Ishikawa (cell line): Measurements from ENCODE around the gene HTT.

ENCODE experiments used
- CEBPB ChIP-seq: IDR thresholded peaks from 2 replicates; pipeline ENCODE4 v1.6.1; 2012
- EGR1 ChIP-seq: IDR thresholded peaks from 2 replicates; pipeline ENCODE4 v1.6.1; 2012
- EP300 ChIP-seq: IDR thresholded peaks from 2 replicates; pipeline ENCODE4 v1.6.1; 2012; ENCODE audit warnings: borderline replicate concordance
- FOXM1 ChIP-seq: IDR thresholded peaks from 2 replicates; pipeline ENCODE4 v1.6.1; 2012; ENCODE audit warnings: low read depth, borderline replicate concordance
- NFIC ChIP-seq: IDR thresholded peaks from 2 replicates; pipeline ENCODE4 v1.6.1; 2012
- RAD21 ChIP-seq: IDR thresholded peaks from 2 replicates; pipeline ENCODE4 v1.6.1; 2012; ENCODE audit warnings: low read depth
- REST ChIP-seq: IDR thresholded peaks from 2 replicates; pipeline ENCODE4 v1.6.1; 2012; ENCODE audit warnings: low read depth, mild to moderate bottlenecking
- TAF1 ChIP-seq: IDR thresholded peaks from 2 replicates; pipeline ENCODE4 v1.6.1; 2012; ENCODE audit warnings: low read depth, mild to moderate bottlenecking
- TCF12 ChIP-seq: IDR thresholded peaks from 2 replicates; pipeline ENCODE4 v1.6.1; 2012; ENCODE audit warnings: low read depth
- YY1 ChIP-seq: IDR thresholded peaks from 2 replicates; pipeline ENCODE4 v1.6.1; 2012; ENCODE audit warnings: low read depth
- ZBTB7A ChIP-seq: IDR thresholded peaks from 2 replicates; pipeline ENCODE4 v1.6.1; 2012; ENCODE audit warnings: low read depth
- TF ChIP-seq, protein P1 (sequence below): IDR thresholded peaks from 2 replicates; pipeline ENCODE4 v1.6.1; 2012

DNA sequence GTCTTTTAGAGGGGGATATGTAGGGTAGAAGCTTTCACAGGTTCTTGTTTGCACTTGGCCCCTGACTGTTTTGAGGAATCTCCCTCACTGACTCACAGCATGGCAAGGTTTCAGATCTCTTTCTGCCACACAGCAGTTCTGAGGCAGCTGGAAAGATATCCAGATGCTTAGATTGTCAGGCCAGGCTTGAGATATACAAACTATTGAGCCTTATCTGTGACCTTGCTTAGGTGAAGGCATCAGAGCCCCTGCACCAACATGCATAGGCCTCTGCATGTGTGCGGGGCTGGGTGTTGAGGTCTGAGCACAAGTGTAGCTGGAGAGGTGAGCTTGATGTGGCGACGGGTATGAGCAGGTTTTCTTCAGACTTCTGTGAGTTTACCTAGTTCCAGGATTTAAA lies 93.5 kb downstream of the HTT start:
- TF ChIP-seq TAF1 (no peak), CEBPB (no peak), YY1 (no peak), ZBTB7A (no peak), EGR1 (no peak), RAD21 (no peak), TCF12 (no peak), REST (no peak), EP300 (no peak), FOXM1 (no peak), NFIC (no peak)
- TF ChIP-seq, protein P1, sequence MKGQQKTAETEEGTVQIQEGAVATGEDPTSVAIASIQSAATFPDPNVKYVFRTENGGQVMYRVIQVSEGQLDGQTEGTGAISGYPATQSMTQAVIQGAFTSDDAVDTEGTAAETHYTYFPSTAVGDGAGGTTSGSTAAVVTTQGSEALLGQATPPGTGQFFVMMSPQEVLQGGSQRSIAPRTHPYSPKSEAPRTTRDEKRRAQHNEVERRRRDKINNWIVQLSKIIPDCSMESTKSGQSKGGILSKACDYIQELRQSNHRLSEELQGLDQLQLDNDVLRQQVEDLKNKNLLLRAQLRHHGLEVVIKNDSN = no peak
